DOHH2 (cell line): Measurements from ENCODE around the gene RASAL2.

Experiments
- H3F3A ChIP-seq: fragments of 200-600 bp; sonication (generic), shearing (Covaris generic); 2 replicates; pipeline ENCODE4 v1.6.0; 2016; ENCODE audit warnings: antibody characterized with exemption, mild to moderate bottlenecking; ENCODE audit not compliant: control insufficient read depth, insufficient read depth
- H3K27ac ChIP-seq: fragments of 200-600 bp; sonication (generic); 2 replicates; pipeline ENCODE4 v1.5.1; 2014; ENCODE audit warnings: low read depth, mild to moderate bottlenecking, low read length, moderate library complexity
- H3K27me3 ChIP-seq: fragments of 200-600 bp; sonication (generic); 2 replicates; pipeline ENCODE4 v1.6.1; 2014; ENCODE audit warnings: mild to moderate bottlenecking, low read length, mixed read lengths; ENCODE audit not compliant: control insufficient read depth
- H3K36me3 ChIP-seq: fragments of 200-600 bp; sonication (generic); 2 replicates; pipeline ENCODE4 v1.6.1; 2014; ENCODE audit warnings: mild to moderate bottlenecking, low read length, moderate library complexity, mixed read lengths; ENCODE audit not compliant: control insufficient read depth
- H3K4me1 ChIP-seq: fragments of 200-600 bp; sonication (generic); 2 replicates; pipeline ENCODE4 v1.6.1; 2014; ENCODE audit warnings: mild to moderate bottlenecking, low read length, mixed read lengths; ENCODE audit not compliant: control insufficient read depth
- H3K4me2 ChIP-seq: fragments of 200-600 bp; sonication (generic); 2 replicates; pipeline ENCODE4 v1.6.0; 2014; ENCODE audit warnings: mild to moderate bottlenecking, low read length, moderate library complexity
- H3K4me3 ChIP-seq: fragments of 200-600 bp; sonication (generic); 2 replicates; pipeline ENCODE4 v1.5.1; 2014; ENCODE audit warnings: mild to moderate bottlenecking, low read length, mixed read lengths
- H3K79me2 ChIP-seq: fragments of 200-600 bp; sonication (generic); 2 replicates; pipeline ENCODE4 v1.6.1; 2014; ENCODE audit warnings: mild to moderate bottlenecking, low read length, mixed read lengths; ENCODE audit not compliant: control insufficient read depth
- H3K9me2 ChIP-seq: fragments of 200-600 bp; sonication (generic); replicated peaks from 2 replicates; pipeline ENCODE4 v1.6.1; 2014; ENCODE audit warnings: mild to moderate bottlenecking, low read length, mixed read lengths; ENCODE audit not compliant: control insufficient read depth
- H3K9me3 ChIP-seq: fragments of 200-600 bp; sonication (generic); 2 replicates; pipeline ENCODE4 v1.6.1; 2014; ENCODE audit warnings: antibody characterized with exemption, low read length, mixed read lengths; ENCODE audit not compliant: control insufficient read depth, insufficient read depth
- H4K20me1 ChIP-seq: fragments of 200-600 bp; sonication (generic); 2 replicates; pipeline ENCODE4 v1.6.0; 2014; ENCODE audit warnings: low read depth, mild to moderate bottlenecking, antibody characterized with exemption, low read length, moderate library complexity; ENCODE audit not compliant: control insufficient read depth, insufficient read depth
- EZH2phosphoT487 ChIP-seq: fragments of 200-600 bp; sonication (generic); IDR thresholded peaks from 2 replicates; pipeline ENCODE4 v1.6.1; 2017; ENCODE audit warnings: borderline replicate concordance, mild to moderate bottlenecking, antibody characterized with exemption, low read length, moderate library complexity, mixed read lengths
- TF ChIP-seq, protein P1 (sequence below): fragments of 200-600 bp; sonication (generic); IDR thresholded peaks from one replicate; pipeline ENCODE4 v1.5.1; 2014; ENCODE audit warnings: antibody characterized with exemption, mild to moderate bottlenecking, low read depth, low read length; ENCODE audit not compliant: poor library complexity, severe bottlenecking

Gene RASAL2

DNA sequence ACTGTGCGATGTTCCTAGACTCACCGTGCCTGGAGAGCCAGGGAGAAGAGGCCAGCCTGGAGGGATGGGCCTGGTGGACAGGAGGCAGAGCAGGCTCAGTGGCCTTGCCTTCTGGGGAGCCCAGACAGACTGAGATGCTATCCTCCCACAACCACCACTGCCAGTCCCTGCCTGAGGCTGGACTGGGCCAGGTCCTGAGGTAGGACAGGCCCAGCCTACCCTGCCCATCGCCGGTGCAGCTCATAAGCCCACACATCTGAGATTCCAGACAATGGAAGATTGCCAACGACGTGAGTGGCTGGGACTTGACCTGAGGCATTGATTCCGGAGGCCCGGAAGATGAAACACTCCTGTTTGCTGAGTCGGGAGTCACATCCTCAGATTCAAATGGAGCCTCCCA, 397.1 kb downstream of the RASAL2 start:
- Histone ChIP-seq H3K9me2 (no peaks in the 10 kb centered on the region), H3K27ac (no peak overlapping the region), H3K27me3 (no peaks in the 10 kb centered on the region), H3K4me1 (no peaks in the 10 kb centered on the region), H3K4me3 (no peak overlapping the region), H3F3A (no peaks in the 10 kb centered on the region), H3K4me2 (no peak overlapping the region), H3K36me3 (no peaks in the 10 kb centered on the region), H3K79me2 (no peaks in the 10 kb centered on the region), H3K9me3 (no peaks in the 10 kb centered on the region), H4K20me1 (no peaks in the 10 kb centered on the region)
- TF ChIP-seq, protein P1, sequence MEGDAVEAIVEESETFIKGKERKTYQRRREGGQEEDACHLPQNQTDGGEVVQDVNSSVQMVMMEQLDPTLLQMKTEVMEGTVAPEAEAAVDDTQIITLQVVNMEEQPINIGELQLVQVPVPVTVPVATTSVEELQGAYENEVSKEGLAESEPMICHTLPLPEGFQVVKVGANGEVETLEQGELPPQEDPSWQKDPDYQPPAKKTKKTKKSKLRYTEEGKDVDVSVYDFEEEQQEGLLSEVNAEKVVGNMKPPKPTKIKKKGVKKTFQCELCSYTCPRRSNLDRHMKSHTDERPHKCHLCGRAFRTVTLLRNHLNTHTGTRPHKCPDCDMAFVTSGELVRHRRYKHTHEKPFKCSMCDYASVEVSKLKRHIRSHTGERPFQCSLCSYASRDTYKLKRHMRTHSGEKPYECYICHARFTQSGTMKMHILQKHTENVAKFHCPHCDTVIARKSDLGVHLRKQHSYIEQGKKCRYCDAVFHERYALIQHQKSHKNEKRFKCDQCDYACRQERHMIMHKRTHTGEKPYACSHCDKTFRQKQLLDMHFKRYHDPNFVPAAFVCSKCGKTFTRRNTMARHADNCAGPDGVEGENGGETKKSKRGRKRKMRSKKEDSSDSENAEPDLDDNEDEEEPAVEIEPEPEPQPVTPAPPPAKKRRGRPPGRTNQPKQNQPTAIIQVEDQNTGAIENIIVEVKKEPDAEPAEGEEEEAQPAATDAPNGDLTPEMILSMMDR, result no peak
- no peak for TF ChIP-seq EZH2phosphoT487

DNA sequence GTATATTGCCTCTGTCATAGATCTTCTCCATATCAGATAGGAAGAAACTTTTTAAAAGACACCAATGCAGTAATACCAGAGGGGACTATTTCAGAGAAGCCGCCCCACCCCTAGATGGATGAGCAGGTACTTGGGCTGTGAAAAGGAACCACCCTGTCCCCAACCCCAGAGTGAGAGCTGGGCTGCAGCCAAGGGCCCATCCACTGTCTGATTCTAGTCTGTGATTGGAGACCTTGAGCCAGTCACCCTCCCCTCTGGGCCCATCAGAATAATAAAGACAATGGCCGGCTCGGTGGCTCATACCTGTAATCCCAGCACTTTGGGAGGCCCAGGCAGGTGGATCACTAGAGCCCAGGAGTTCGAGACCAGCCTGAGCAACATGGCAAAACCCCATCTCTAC, 397.8 kb downstream of the RASAL2 start:
- Histone ChIP-seq H3F3A (no peaks in the 10 kb centered on the region), H4K20me1 (no peaks in the 10 kb centered on the region), H3K27ac (no peak overlapping the region), H3K9me3 (no peaks in the 10 kb centered on the region), H3K27me3 (no peaks in the 10 kb centered on the region), H3K79me2 (no peaks in the 10 kb centered on the region), H3K4me1 (no peaks in the 10 kb centered on the region), H3K36me3 (no peaks in the 10 kb centered on the region), H3K4me3 (no peak overlapping the region), H3K9me2 (no peaks in the 10 kb centered on the region), H3K4me2 (no peak overlapping the region)
- no peak for TF ChIP-seq EZH2phosphoT487
- TF ChIP-seq, protein P1, result no peak

DNA sequence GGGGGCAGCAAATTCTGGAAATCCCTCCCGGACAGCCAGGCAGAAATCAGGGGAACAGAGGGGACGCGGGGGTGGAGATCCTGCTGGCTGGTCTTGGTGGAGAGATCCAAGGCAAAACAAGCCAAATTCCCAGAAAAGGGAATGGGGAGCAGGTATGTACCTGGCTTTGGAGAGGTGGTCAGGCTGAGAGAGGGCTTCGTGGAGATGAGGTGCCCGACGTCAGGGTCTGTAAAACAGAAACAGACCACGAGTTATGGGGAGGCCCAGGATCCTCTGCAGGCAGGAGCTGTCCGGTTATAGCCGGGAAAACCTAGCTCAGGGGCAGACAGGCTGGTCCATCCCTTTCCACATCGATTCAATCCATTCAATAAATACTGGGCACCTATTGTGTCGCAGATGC, 398.4 kb downstream of the RASAL2 start:
- H3K79me2 ChIP-seq, result no peaks in the 10 kb centered on the region
- H3K4me3 ChIP-seq, result no peak overlapping the region
- no peaks in the 10 kb centered on the region for H3K9me3 ChIP-seq
- no peaks in the 10 kb centered on the region for H3F3A ChIP-seq
- no peak overlapping the region for H3K27ac ChIP-seq
- H3K9me2 ChIP-seq, result no peaks in the 10 kb centered on the region
- no peaks in the 10 kb centered on the region for H3K4me1 ChIP-seq
- no peak overlapping the region for H3K4me2 ChIP-seq
- no peaks in the 10 kb centered on the region for H3K27me3 ChIP-seq
- H3K36me3 ChIP-seq, result no peaks in the 10 kb centered on the region
- no peaks in the 10 kb centered on the region for H4K20me1 ChIP-seq
- TF ChIP-seq EZH2phosphoT487, result no peak
- TF ChIP-seq, protein P1, result no peak

DNA sequence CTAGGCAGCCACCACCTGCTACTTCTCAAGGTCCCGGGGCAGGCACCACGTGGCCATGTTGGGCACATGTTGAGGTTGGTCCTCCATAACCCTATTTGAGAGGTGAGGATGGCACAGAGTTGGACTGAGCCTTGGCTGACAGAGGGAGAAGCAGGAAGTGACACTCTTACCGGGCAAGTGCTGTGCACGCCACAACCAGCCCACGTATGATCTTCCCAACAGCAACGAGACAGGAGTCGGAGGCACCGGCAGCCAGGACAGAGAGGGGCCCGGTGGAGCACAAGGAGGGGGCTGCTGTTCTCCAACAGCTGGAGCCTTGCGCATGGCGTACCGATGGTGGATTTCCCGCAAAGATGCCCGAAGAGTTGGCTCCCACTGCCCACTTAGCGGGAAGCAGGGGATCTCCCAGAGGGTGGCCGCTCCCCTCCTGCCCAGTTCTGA, 399.4 kb downstream of the RASAL2 start:
- Histone ChIP-seq H3K36me3 (no peaks in the 10 kb centered on the region), H3K27me3 (no peaks in the 10 kb centered on the region), H3K9me3 (no peaks in the 10 kb centered on the region), H3F3A (no peaks in the 10 kb centered on the region), H3K4me2 (no peak overlapping the region), H3K4me3 (no peak overlapping the region), H3K27ac (no peak overlapping the region), H3K79me2 (no peaks in the 10 kb centered on the region), H3K9me2 (no peaks in the 10 kb centered on the region), H4K20me1 (no peaks in the 10 kb centered on the region), H3K4me1 (no peaks in the 10 kb centered on the region)
- TF ChIP-seq, protein P1, result no peak
- no peak for TF ChIP-seq EZH2phosphoT487
